GM18498 (cell line): ENCODE measurements around the gene SH3BP2.

ENCODE experiments used
- ATAC-seq: cut with Tn5 transposase; IDR thresholded peaks from one replicate; pipeline ENCODE4 v1.9.1; 2021; ENCODE audit warnings: mild to moderate bottlenecking, moderate library complexity; ENCODE audit not compliant: unreplicated experiment

Gene SH3BP2

DNA sequence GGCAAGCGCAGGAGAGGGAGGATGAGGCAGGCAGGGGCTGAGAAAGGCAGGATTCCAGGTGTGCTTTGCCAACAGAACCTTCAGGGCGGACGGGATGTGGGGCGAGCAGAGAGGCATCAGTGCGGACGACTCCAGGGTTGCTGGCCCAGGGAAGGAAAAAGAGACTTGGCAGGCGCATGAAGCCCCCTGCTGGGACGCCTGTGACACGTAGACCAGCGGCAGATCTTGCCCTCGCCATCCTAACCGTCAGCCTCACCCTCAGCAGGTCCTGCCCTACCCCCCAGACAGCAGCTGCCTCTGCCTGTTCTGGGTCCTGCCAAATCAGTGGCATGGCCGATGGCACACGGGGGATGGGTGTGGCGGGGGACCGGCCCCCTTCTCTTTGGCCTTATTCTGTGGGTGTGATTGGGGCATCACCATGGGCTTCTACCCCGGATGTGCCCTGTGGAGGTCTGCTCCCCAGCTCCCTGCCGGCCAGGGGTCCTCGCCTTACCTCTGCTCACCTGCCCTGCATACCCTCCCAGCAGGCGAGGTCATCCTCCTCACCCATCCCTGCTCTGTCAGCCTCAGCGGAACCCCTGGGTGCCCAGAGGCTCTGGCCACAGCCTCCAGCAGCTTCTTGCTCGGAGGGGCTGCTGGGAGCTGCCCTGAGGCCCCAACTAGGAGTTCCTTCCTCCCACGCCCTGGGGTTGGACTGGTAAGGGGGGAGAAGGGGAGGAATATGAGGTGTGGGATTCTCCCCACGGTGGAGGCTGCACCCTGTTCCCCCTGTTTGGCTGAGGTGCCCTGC, 2.9 kb upstream of the SH3BP2 start:
- no peak for ATAC-seq

DNA sequence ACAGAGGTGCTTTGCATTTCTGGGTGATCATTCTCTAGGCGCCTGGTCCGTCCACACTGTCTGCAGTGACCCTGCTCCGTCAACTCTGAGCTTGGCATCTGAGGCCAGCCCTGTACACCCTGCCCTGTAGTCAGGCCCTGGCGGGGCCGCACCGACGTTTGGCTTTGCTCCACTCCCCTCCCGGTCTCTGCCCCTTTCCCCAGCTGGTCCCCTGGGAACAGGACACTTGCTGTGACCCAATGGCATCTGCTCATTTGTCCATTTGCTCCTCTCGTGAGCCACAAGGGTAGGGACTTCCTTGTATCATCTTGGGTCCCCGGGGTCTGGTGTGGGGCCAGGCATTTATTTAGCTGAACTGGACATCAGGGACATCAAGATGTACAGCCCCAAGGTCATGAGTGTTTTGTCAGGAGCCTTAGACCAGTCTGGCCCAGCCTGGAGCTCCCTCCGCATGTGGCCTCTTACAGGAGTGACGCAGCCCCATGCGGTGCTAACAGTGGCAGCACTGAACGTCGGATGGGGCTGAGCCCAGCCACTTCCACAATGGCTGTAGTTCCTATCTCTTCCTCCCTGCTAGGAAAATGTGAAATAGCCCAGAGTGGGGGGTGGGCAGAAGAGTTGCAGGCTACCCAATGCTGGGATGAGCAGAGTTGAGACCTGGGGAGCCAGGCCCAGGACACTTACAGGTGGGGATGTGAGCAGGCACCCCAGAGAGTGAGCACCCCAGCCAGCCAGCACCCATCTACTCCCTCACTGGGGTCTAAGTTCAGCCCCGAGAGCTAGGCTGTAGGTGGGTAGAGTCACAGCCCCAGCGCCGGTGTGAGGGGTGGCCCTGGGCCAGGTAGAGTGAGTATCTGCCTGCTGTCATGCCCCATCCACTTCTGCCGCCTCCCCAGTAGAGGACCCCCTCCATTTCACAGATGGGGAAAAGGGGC, 2.0 kb upstream of the SH3BP2 start:
- no peak for ATAC-seq

DNA sequence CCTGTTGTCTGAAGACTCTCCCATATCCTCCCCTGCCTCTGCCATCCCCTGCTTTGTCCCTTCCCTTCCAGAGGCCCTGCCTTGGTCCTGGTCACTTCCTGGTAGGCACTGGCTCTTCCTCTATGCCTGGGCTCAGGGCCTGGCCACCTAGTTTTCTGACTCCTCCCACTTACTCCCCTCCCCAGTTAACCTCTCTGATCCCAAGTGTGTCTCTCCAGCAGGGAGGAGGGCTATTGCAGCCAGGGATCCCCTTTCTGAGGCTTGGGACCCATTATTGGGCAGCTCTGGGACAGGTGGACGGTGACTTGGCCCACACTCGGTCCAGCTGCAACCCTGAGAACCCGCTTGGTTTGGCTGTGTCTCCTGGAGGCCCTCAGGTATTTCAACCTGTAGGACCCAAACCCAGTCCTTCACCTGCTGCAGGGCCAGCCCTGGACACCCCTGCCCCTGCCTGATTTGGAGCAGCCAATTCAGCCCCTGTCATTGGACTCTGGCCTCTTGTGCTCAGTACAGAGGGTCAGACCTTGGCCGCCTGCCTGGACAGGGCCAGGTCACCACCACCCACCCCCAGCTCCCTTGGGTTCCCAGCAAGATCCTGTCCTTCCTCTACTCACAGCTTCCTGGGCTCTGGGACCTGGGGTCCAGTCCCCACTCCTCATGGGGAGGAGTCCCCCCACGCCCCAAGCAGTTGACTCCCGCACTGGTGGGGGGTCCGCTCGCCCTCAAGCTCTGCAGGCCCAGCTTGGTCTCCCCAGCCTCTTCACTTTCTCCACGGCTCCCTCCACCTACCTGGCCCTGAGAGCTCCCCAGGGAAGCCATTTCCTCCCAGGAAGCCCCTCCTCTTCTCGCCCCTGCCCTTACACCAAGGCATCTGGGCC, 1.1 kb upstream of the SH3BP2 start:
- ATAC-seq = no peak

DNA sequence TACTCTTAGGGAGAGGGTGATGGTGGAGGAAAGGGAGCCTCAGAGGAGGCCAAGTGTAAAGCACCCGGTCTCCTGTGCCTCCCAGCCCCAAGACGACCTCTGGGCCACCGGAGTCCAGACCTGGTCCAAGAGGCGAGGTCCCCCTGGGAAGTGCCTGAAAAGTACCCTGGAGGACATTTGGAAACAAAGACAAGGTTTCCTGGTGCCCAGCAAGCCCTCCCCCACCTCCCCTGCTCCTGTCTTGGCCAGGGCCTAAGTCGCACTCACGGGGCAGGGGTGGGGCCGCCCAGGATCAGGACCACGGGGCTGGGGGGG, 532 bp upstream of the SH3BP2 start:
- ATAC-seq = no peak

DNA sequence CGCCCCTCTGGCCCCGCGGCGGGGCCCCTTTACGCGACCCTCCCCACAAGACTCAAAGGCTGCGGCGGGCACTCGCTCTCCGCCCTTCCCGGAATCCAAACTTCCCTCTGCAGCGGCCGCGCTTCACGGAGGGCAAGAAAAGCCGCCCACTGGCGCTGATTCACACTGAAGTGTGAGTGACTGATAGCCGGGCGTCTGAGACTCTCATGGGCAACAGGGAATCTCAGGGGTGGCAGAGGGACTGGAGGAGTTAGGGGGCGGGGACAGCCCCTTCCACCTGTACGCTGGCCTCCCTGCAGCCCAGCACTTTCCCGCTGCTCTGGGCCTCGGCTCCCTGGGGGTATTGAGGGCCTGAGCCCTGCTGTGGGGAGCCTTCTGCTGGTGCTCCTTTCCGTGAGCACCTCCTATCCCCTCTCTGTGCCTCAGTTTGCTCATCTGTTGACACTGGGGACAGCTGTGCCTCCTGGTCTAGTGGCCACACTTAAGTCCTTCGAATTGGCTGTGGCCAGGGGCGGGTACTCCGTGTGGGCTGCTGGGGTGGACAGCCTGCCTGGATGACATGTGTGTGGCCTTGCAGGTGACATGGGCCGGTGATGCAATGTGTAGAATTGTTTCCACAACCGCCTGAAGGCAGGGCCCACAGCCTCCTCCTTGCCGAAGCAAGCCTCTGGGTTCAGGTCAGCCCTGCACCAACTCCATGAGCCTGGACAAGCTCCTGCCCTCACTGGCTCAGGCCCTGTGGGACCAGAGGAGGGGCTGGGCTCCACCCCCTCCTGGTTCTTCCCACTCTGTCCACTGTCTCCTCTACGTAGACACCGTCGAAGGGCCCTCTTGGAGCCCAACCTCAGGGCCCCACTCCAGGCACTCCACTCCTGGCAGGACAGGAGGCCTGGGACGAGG, 951 bp downstream of the SH3BP2 start:
- no peak for ATAC-seq

DNA sequence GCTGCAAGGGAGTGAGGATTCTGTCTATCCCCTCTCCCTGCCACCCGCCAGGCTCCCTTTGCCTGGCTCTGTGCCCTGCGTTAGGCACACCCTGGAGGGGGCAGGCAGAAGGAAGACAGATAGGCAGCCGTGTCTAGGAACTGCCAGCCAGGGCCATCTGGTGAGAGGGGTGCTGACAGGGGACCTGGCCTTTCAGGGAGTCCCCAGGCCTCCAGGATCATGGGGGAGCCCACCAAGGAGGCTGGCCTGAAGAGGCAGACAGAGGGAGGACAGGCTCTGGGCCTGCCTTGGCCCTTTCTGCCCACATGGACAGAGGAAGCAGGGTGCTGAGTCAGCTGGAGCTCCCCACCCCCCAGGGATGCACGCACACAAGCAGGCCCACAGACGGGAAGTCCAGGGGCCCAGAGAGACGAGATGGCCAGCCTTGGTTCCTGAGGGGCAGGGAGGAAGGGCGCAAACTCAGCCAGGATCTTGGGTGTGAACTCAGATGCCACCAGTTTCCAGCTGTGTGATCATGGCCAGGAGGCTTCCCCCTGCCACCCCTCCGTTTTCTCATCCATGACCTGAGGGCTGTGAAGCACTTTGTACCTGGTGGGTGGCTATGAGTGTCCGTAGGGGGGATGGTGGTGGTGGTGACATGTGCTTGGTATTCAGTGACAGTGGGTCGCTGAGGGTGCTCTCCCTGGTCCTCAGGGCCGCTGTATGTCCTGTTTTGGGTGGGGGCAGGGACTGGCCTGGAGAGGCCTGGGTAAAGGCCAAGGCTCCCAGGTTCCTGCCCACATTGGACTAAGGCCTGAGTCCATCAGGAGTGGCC, 1.8 kb downstream of the SH3BP2 start:
- no peak for ATAC-seq

DNA sequence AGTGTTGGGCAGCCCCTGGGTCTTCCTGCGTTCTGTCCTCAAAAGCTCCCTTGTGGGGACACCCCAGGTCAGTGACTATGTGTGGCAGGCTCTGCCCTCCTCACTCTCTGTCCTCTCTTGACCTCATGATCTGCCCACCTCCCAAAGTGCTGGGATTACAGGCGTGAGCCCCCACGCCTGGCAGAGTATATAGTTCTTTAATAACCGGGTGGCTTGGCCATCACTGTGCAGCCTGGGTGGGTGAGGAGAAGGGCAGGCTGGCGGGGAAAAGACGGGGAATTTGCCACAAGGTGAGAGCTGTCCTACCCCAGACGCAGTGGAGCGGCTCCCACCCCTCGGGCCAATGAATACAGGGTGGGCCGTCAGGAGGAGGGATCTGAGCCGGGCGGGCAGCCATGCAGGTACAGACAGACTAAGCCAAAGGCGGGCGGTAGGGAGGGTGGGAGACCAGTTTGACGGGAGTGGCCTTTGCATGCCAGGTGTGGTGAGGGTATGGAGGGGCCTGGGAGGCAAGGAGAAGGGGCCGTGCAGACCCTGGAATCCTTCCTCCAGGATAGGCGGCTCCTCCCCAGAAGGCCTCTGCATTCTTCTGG, 2.5 kb downstream of the SH3BP2 start:
- ATAC-seq = no peak

DNA sequence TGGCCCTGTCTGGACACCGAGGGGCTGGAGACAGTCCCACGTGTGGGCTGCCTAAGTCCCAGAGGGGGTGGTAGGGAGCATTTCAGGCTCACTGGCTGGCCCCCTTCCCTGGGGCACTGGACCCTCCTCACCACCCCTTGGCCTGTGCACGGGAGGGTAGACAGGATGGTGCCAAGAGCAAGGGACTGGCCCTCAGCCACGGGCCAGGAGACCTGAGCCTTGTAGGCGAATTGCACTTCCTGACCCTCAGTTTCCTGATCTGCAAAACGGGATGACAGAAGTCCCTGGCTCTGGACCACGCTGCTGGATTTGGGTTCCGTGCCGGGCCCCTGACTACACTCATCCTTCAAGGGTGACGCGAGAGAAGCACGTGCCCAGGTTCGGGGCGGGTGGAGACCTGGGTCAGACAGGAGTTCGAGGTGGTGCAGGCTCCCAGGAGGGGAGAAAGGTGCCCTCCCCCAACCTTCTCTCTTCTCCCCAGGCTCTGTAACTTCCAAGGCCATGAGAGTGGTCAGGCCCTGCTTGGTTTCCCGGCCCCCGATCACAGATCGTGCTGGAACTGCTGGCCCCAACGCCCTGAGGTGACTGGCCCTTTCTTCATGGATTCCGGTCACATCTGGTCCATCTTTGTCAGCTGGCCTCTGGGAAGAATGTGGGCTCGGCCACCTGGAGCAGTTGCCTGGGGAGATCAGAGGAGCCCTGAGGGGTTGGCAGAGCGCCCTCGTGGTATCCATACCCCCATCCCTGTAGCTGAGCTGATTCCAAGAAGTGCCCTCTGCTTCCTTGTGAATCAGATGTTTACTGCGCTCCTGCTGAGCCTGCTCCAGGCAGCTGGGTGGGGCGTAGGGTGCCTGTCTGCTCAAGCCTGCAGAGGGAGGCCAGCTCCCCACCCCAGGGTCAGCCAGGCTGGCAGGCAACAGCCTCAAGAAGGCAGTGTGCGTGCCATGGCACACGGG, 3.3 kb downstream of the SH3BP2 start:
- no peak for ATAC-seq

DNA sequence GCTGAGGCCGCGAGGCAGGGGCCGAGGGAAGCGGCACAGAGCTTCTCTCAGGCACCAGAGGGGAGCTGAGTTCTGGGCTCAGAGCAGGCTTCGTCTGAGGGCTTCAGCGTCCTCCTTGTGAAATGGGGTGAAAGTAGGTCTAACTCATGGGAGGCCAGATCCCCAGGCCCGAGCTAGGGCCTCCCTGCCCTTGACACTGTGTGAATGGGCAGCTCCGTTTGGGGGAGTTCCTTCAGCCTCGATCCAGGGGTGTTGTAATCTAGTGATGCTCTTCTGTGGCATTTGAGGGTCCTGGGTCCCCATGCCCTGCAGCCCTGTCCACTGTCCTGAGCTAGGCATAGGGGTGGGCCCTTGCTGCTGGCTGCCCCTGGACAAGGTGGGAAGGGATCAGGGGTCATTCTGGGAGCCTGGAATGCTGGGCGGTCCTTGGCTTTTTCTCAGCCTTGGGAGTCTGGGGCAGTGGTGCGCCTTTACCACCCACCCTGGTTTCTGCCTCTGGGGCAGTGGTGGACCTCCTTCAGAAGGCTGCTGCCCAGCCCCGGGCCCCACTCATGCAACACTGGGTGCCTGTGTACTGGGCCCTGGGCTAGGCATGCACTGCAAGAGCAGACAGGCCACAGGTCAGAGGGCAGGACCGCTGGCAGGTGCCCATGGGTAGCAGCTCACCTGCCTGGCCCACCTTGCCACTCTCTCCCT, 4.1 kb downstream of the SH3BP2 start:
- no peak for ATAC-seq

DNA sequence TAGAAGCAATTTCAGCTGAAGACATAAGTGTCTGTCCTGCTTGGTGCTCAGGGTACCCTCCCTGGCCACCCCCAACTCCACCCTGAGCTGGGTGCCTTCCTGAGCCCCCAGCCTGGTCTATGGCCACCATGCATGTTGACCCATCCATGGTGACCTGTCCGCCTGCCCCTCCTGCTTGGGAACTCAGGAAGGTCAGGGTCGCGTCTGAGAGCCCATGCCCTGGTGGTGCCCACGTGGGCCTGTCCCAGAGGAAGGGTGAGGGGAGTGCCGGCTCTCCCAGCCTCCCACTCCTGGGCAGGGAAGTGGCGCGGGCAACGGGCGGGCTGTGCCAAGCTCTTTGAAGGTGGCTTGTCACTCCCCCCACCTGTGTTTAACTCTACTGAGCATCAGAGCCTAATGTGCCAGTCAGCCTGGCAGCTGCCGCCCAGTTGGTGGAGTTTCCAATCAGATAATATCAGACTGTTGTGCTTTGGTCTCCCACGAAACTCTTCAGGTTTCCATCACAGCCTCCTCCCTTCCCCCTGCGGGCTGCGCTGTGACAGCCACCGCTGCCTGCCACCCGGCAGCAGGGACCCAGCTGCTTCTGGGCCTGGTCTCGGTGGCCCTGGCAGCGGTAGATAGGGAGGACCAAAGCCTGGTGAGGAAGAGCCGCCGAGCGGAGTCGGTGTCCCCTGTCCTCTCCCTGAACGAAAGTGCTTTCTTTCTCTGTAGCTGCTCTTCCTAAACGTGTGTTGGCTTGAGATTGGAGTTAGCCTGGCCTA, 4.8 kb downstream of the SH3BP2 start:
- no peak for ATAC-seq

DNA sequence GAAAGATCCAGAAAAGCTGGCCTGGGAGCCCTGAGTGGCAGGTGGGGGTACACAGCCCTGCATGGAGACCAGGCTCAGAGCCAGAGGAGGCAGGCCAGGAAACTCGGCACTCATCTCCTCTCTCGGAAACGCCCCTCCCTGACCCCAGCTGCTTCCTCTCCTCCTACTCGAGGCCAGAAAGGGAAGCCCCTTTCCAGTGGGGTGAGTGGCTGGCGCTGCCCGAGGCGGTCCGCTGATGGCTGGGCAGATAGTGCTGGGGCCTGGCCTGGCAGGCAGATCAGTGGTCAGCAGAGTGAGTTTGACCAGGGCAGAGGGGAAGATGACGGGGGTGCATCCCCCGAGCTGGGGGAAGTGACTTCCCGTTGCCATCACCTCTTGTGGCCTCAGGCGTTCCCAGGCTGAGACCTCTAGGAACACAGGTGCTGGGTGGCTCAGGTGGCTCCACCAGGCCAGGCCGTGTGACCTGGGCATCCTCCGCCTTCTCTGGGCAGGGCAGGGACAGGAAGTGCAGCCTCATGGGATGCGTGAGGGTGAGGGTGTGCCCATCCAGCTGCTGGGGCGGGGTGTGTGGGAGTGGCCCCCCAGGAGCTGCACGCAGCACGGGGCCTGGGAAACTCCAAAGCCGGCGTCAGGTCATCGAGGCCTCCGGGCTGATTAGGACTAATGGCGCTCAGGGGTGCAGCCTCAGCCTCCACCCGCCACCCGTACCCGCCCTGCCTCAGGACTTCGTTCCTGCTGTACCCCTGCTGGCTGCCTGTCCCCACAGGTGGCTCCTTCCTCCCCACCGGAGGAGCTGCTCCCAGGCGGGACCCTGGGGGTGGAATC, 5.7 kb downstream of the SH3BP2 start:
- ATAC-seq = peak; percentile 42

DNA sequence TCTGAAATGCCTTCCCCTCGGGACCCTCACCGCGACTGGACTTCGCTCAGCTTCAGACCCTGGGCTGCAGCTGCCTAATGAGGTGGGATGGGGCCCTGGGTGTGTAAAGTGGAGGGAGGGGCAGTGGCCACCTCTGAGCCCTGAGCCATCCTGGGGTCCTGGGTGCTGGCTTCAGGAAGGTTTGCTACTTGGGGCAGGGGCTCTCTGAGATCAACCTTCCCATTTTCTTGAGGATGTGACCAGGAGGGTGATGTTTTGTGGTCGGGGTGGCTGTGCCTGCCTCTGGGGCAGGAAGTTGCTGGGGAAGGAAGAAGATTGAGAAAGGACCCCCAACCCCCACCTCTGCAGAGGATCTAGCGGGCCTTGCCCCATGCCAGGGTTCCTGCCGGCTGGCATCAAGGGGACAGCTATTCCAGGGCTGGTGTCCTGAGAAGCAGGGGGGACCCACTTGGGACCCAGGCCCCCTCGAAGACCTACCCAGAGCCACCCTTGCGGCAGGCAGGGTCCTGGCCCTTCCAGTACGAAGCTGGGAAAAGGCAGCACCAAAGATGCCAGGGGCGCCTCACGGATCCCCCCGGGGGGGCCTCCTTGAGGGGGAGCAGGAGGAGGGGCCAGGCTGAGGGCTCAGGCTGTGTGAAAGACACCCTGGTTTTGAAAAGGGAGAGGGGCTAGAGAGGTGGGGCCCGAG, 6.5 kb downstream of the SH3BP2 start:
- ATAC-seq = peak; percentile 7

DNA sequence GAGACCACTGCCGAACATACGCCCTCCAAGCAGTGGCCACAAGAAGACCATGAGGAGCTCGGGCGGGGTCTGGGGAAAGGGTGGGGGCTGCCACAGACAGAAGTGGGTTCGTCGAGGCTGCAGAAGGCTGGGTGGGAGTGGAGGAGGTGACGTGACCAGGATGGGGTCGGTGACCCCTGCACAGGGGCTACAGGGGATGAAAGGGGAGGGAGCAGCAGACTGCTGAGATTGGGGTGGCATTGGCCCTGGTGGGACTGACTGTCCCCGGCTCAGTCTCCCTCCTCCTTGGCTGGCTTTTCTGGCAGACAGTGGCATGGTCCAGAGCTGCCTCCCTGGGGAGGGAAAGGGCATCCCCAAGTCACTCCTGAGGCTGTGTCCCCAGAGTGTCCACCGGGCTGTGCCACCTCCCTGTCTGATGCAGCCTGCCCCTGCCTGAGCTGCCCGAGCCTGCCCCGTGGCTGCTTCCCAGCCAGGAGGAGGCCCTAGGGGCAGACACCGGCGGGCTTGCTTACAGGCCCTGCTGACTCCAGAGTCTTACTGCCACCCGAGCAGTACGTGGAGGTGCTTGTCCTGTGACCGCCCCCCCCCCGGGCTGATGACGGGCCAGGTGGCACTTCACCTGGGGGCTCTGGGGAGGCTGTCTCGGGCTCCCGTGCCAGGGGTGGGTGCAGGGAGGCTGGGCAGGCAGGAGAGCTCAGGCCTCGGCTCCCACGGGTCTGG, 7.2 kb downstream of the SH3BP2 start:
- ATAC-seq = no peak
